ENCODE results near the gene CCDC149.

GRCh38 chr4:24937917-24938281 lies 25.1 kb upstream of the CCDC149 start:
- no peak for TF ChIP-seq CTCF (IDR thresholded peaks at IDR 0.05; ENCODE audit: insufficient read depth, low read depth, low read length)
- TF ChIP-seq EZH2 (IDR thresholded peaks at IDR 0.05; ENCODE audit: insufficient read depth, low read length), result no peak

Measured in astrocyte (in vitro differentiated cells and primary cell).